Activated naive CD8-positive, alpha-beta T cell treated with anti-CD3 and anti-CD28 coated beads for 36 hours (primary cell): ENCODE measurements around the gene ERC2. TPM values are rescaled to one million over a fixed set of nuclear protein-coding genes. Genes with fewer than 3 reads are reported as not detected.

Experiments
- DNase-seq: peaks from one replicate; pipeline ENCODE4 v3.0.0; 2021
- H3K27ac Mint-ChIP-seq: one replicate; pipeline ENCODE4 v1.8.0; 2022; ENCODE audit warnings: mild to moderate bottlenecking, moderate library complexity, mixed read lengths
- H3K27me3 Mint-ChIP-seq: one replicate; pipeline ENCODE4 v1.8.0; 2022; ENCODE audit warnings: mild to moderate bottlenecking, mixed read lengths
- H3K36me3 Mint-ChIP-seq: one replicate; pipeline ENCODE4 v1.8.0; 2021; ENCODE audit warnings: mild to moderate bottlenecking, mixed read lengths
- H3K4me1 Mint-ChIP-seq: one replicate; pipeline ENCODE4 v1.8.0; 2021; ENCODE audit warnings: mixed read lengths
- H3K4me3 Mint-ChIP-seq: one replicate; pipeline ENCODE4 v1.8.0; 2022; ENCODE audit warnings: mild to moderate bottlenecking, moderate library complexity, mixed read lengths
- H3K9me3 Mint-ChIP-seq: one replicate; pipeline ENCODE4 v1.8.0; 2022; ENCODE audit warnings: mixed read lengths
- total RNA-seq, 2 experiments: library from RNA; stranded (reverse); gene quantifications; one replicate each; pipeline ENCODE4 v1.2.3, GENCODE V29; 2021

Gene ERC2
- total RNA-seq, 2 experiments from 2014 or later, result not detected

GRCh38 chr3:55690726-55691125 lies 777.5 kb downstream of the ERC2 start:
- Mint-ChIP-seq H3K9me3 (no peaks in the 10 kb centered on the region), H3K4me3 (no peak overlapping the region), H3K27me3 (no peaks in the 10 kb centered on the region), H3K36me3 (no peaks in the 10 kb centered on the region), H3K27ac (no peak overlapping the region), H3K4me1 (no peaks in the 10 kb centered on the region)
- DNase-seq, result no peak

GRCh38 chr3:55690177-55690576 lies 778.1 kb downstream of the ERC2 start:
- Mint-ChIP-seq H3K9me3 (no peaks in the 10 kb centered on the region), H3K36me3 (no peaks in the 10 kb centered on the region), H3K27me3 (no peaks in the 10 kb centered on the region), H3K4me1 (no peaks in the 10 kb centered on the region), H3K27ac (no peak overlapping the region), H3K4me3 (no peak overlapping the region)
- no peak for DNase-seq

GRCh38 chr3:55688154-55688553 lies 780.1 kb downstream of the ERC2 start:
- Mint-ChIP-seq H3K4me1 (no peaks in the 10 kb centered on the region), H3K9me3 (no peaks in the 10 kb centered on the region), H3K36me3 (no peaks in the 10 kb centered on the region), H3K4me3 (no peak overlapping the region), H3K27me3 (no peaks in the 10 kb centered on the region), H3K27ac (no peak overlapping the region)
- no peak for DNase-seq

- H3K4me1 Mint-ChIP-seq, result no peaks in the 10 kb centered on the region
- no peaks in the 10 kb centered on the region for H3K9me3 Mint-ChIP-seq
- H3K27ac Mint-ChIP-seq, result no peak overlapping the region
- H3K36me3 Mint-ChIP-seq, result no peaks in the 10 kb centered on the region
- H3K27me3 Mint-ChIP-seq, result no peaks in the 10 kb centered on the region
- DNase-seq, result no peak
- H3K4me3 Mint-ChIP-seq, result no peak overlapping the region
Observed at GRCh38 chr3:55687526-55687925, 780.7 kb downstream of the ERC2 start.

- no peak for DNase-seq
- H3K27ac Mint-ChIP-seq, result no peak overlapping the region
- no peaks in the 10 kb centered on the region for H3K27me3 Mint-ChIP-seq
- no peaks in the 10 kb centered on the region for H3K4me1 Mint-ChIP-seq
- no peaks in the 10 kb centered on the region for H3K36me3 Mint-ChIP-seq
- H3K9me3 Mint-ChIP-seq, result no peaks in the 10 kb centered on the region
- H3K4me3 Mint-ChIP-seq, result no peak overlapping the region
Observed at GRCh38 chr3:55686426-55687254, 781.6 kb downstream of the ERC2 start.

- Mint-ChIP-seq H3K4me1 (no peaks in the 10 kb centered on the region), H3K9me3 (no peaks in the 10 kb centered on the region)
- no peak for DNase-seq
Observed at GRCh38 chr3:55683666-55684270, 784.5 kb downstream of the ERC2 start.

GRCh38 chr3:55682461-55682860 lies 785.8 kb downstream of the ERC2 start:
- H3K27me3 Mint-ChIP-seq, result peaks cover 7% of the 10 kb centered on the region
- H3K4me3 Mint-ChIP-seq, result no peak overlapping the region
- no peaks in the 10 kb centered on the region for H3K4me1 Mint-ChIP-seq
- DNase-seq, result no peak
- H3K27ac Mint-ChIP-seq, result no peak overlapping the region
- no peaks in the 10 kb centered on the region for H3K9me3 Mint-ChIP-seq
- H3K36me3 Mint-ChIP-seq, result no peaks in the 10 kb centered on the region

More at GRCh38 chr3:55683666-55684270, 784.5 kb downstream of the ERC2 start:
- no peaks in the 10 kb centered on the region for H3K36me3 Mint-ChIP-seq
- no peak overlapping the region for H3K4me3 Mint-ChIP-seq
- H3K27me3 Mint-ChIP-seq, result peaks cover 5% of the 10 kb centered on the region
- H3K27ac Mint-ChIP-seq, result no peak overlapping the region

GRCh38 chr3:55678546-55679216 lies 789.6 kb downstream of the ERC2 start:
- H3K4me3 Mint-ChIP-seq, result no peak overlapping the region
- no peaks in the 10 kb centered on the region for H3K36me3 Mint-ChIP-seq
- no peak for DNase-seq
- no peaks in the 10 kb centered on the region for H3K4me1 Mint-ChIP-seq
- H3K9me3 Mint-ChIP-seq, result no peaks in the 10 kb centered on the region
- no peak overlapping the region for H3K27ac Mint-ChIP-seq
- peaks cover 7% of the 10 kb centered on the region for H3K27me3 Mint-ChIP-seq

- no peaks in the 10 kb centered on the region for H3K4me1 Mint-ChIP-seq
- no peak for DNase-seq
- no peak overlapping the region for H3K27ac Mint-ChIP-seq
- H3K9me3 Mint-ChIP-seq, result no peaks in the 10 kb centered on the region
- H3K27me3 Mint-ChIP-seq, result peaks cover 7% of the 10 kb centered on the region
- no peaks in the 10 kb centered on the region for H3K36me3 Mint-ChIP-seq
- H3K4me3 Mint-ChIP-seq, result no peak overlapping the region
Observed at GRCh38 chr3:55676643-55677042, 791.6 kb downstream of the ERC2 start.

- Mint-ChIP-seq H3K36me3 (no peaks in the 10 kb centered on the region), H3K9me3 (no peaks in the 10 kb centered on the region), H3K4me1 (no peaks in the 10 kb centered on the region), H3K27me3 (peaks cover 7% of the 10 kb centered on the region), H3K27ac (no peak overlapping the region), H3K4me3 (no peak overlapping the region)
- DNase-seq, result peak; percentile 16
Observed at GRCh38 chr3:55675478-55675877, 792.8 kb downstream of the ERC2 start.

- Mint-ChIP-seq H3K27ac (no peak overlapping the region), H3K27me3 (peaks cover 2% of the 10 kb centered on the region), H3K36me3 (no peaks in the 10 kb centered on the region), H3K4me3 (no peak overlapping the region), H3K4me1 (no peaks in the 10 kb centered on the region), H3K9me3 (no peaks in the 10 kb centered on the region)
- no peak for DNase-seq
Observed at GRCh38 chr3:55673764-55674163, 794.5 kb downstream of the ERC2 start.

- Mint-ChIP-seq H3K9me3 (no peaks in the 10 kb centered on the region), H3K27me3 (no peaks in the 10 kb centered on the region), H3K4me1 (peaks cover 4% of the 10 kb centered on the region), H3K36me3 (no peaks in the 10 kb centered on the region), H3K4me3 (no peak overlapping the region), H3K27ac (no peak overlapping the region)
- no peak for DNase-seq
Observed at GRCh38 chr3:55669133-55669532, 799.1 kb downstream of the ERC2 start.

GRCh38 chr3:55668359-55668758 lies 799.9 kb downstream of the ERC2 start:
- no peak for DNase-seq
- Mint-ChIP-seq H3K4me3 (no peak overlapping the region), H3K27ac (no peak overlapping the region), H3K4me1 (peaks cover 7% of the 10 kb centered on the region), H3K27me3 (no peaks in the 10 kb centered on the region), H3K36me3 (no peaks in the 10 kb centered on the region), H3K9me3 (no peaks in the 10 kb centered on the region)

- Mint-ChIP-seq H3K27ac (peak overlapping the region; percentile 60), H3K36me3 (no peaks in the 10 kb centered on the region), H3K27me3 (peaks cover 6% of the 10 kb centered on the region), H3K9me3 (no peaks in the 10 kb centered on the region), H3K4me3 (no peak overlapping the region), H3K4me1 (peaks cover 7% of the 10 kb centered on the region)
- peak; percentile 18 for DNase-seq
Observed at GRCh38 chr3:55664387-55664786, 803.9 kb downstream of the ERC2 start.

- no peak for DNase-seq
- Mint-ChIP-seq H3K4me1 (peaks cover 7% of the 10 kb centered on the region), H3K27ac (no peak overlapping the region), H3K36me3 (no peaks in the 10 kb centered on the region), H3K9me3 (no peaks in the 10 kb centered on the region), H3K27me3 (peaks cover 7% of the 10 kb centered on the region), H3K4me3 (no peak overlapping the region)
Observed at GRCh38 chr3:55662683-55663082, 805.6 kb downstream of the ERC2 start.
